ENCODE data around the gene LEF1.

Gene LEF1

GRCh38 chr4:108048157-108048556, 120.6 kb downstream of the LEF1 start:
- ChIA-PET CTCF (no interaction called here), POLR2A (no interaction called here)
- DNase-seq (ENCODE audit: extremely low spot score): no peak
- no peak for TF ChIP-seq LEF1 (IDR thresholded peaks at IDR 0.05; ENCODE audit: borderline replicate concordance)
- TF ChIP-seq SP1 (IDR thresholded peaks at IDR 0.05): no peak
- no peak for TF ChIP-seq FOXM1 (IDR thresholded peaks at IDR 0.05; ENCODE audit: borderline replicate concordance)
- no peak for TF ChIP-seq SUZ12 (IDR thresholded peaks at IDR 0.05)
- TF ChIP-seq NFRKB (IDR thresholded peaks at IDR 0.05): no peak
- no peak for TF ChIP-seq BHLHE40 (IDR thresholded peaks at IDR 0.05; ENCODE audit: borderline replicate concordance)
- TF ChIP-seq ARNT (IDR thresholded peaks at IDR 0.05): no peak
- TF ChIP-seq ELF4 (IDR thresholded peaks at IDR 0.05): no peak
- no peak for TF ChIP-seq FOXA1 (IDR thresholded peaks at IDR 0.05)
- no peak for TF ChIP-seq L3MBTL2 (conservative IDR thresholded peaks at IDR 0.05)
- TF ChIP-seq FOXK2 (IDR thresholded peaks at IDR 0.05): no peak
- no peak for TF ChIP-seq HDGF (IDR thresholded peaks at IDR 0.05; ENCODE audit: borderline replicate concordance)

GRCh38 chr4:108047199-108047598, 121.5 kb downstream of the LEF1 start:
- ChIA-PET POLR2A (no interaction called here), CTCF (no interaction called here)
- TF ChIP-seq LEF1 (IDR thresholded peaks at IDR 0.05; ENCODE audit: borderline replicate concordance) (no peak), ARNT (IDR thresholded peaks at IDR 0.05) (no peak), BHLHE40 (IDR thresholded peaks at IDR 0.05; ENCODE audit: borderline replicate concordance) (no peak), ZNF384 (IDR thresholded peaks at IDR 0.05) (no peak), SUZ12 (IDR thresholded peaks at IDR 0.05) (no peak), TARDBP (IDR thresholded peaks at IDR 0.05) (no peak), SP1 (IDR thresholded peaks at IDR 0.05) (no peak), L3MBTL2 (conservative IDR thresholded peaks at IDR 0.05) (no peak), ELF4 (IDR thresholded peaks at IDR 0.05) (no peak)

GRCh38 chr4:108045687-108046024, 123.1 kb downstream of the LEF1 start:
- no peak for DNase-seq (ENCODE audit: extremely low spot score)
- TF ChIP-seq CTBP1 (IDR thresholded peaks at IDR 0.05; ENCODE audit: borderline replicate concordance) (no peak), LEF1 (IDR thresholded peaks at IDR 0.05; ENCODE audit: borderline replicate concordance) (no peak), ARNT (IDR thresholded peaks at IDR 0.05) (no peak)
- ChIA-PET POLR2A (no interaction called here), CTCF (interaction anchor here (1.1 kb wide), 1 partner anchor 10 kb away, joined by 3 read pairs; no protein-coding TSS in a partner anchor)

More at GRCh38 chr4:108047199-108047598, 121.5 kb downstream of the LEF1 start:
- DNase-seq (ENCODE audit: extremely low spot score): no peak

GRCh38 chr4:108044951-108045686, 123.6 kb downstream of the LEF1 start:
- ChIA-PET CTCF (interaction anchor here (1.1 kb wide), 1 partner anchor 10 kb away, joined by 3 read pairs; no protein-coding TSS in a partner anchor), POLR2A (no interaction called here)
- TF ChIP-seq SP1 (IDR thresholded peaks at IDR 0.05): no peak
- no peak for TF ChIP-seq FOXA1 (IDR thresholded peaks at IDR 0.05)
- no peak for TF ChIP-seq BHLHE40 (IDR thresholded peaks at IDR 0.05; ENCODE audit: borderline replicate concordance)
- TF ChIP-seq NFRKB (IDR thresholded peaks at IDR 0.05): no peak
- no peak for TF ChIP-seq CTBP1 (IDR thresholded peaks at IDR 0.05; ENCODE audit: borderline replicate concordance)
- TF ChIP-seq FOXK2 (IDR thresholded peaks at IDR 0.05): no peak
- TF ChIP-seq ARNT (IDR thresholded peaks at IDR 0.05): no peak
- TF ChIP-seq TARDBP (IDR thresholded peaks at IDR 0.05): no peak
- TF ChIP-seq FOXM1 (IDR thresholded peaks at IDR 0.05; ENCODE audit: borderline replicate concordance): no peak
- TF ChIP-seq ZNF384 (IDR thresholded peaks at IDR 0.05): no peak
- no peak for TF ChIP-seq HDGF (IDR thresholded peaks at IDR 0.05; ENCODE audit: borderline replicate concordance)
- no peak for TF ChIP-seq LEF1 (IDR thresholded peaks at IDR 0.05; ENCODE audit: borderline replicate concordance)
- TF ChIP-seq L3MBTL2 (conservative IDR thresholded peaks at IDR 0.05): no peak
- TF ChIP-seq ELF4 (IDR thresholded peaks at IDR 0.05): no peak
- no peak for TF ChIP-seq PKNOX1 (IDR thresholded peaks at IDR 0.05)
- TF ChIP-seq SUZ12 (IDR thresholded peaks at IDR 0.05): no peak
- no peak for DNase-seq (ENCODE audit: extremely low spot score)

GRCh38 chr4:108043526-108043925, 125.2 kb downstream of the LEF1 start:
- no peak for DNase-seq (ENCODE audit: extremely low spot score)
- ChIA-PET POLR2A (no interaction called here), CTCF (no interaction called here)
- TF ChIP-seq L3MBTL2 (conservative IDR thresholded peaks at IDR 0.05) (no peak), BHLHE40 (IDR thresholded peaks at IDR 0.05; ENCODE audit: borderline replicate concordance) (no peak), LEF1 (IDR thresholded peaks at IDR 0.05; ENCODE audit: borderline replicate concordance) (no peak), PKNOX1 (IDR thresholded peaks at IDR 0.05) (no peak), ARNT (IDR thresholded peaks at IDR 0.05) (no peak), HDGF (IDR thresholded peaks at IDR 0.05; ENCODE audit: borderline replicate concordance) (no peak), FOXK2 (IDR thresholded peaks at IDR 0.05) (no peak), SP1 (IDR thresholded peaks at IDR 0.05) (no peak), TARDBP (IDR thresholded peaks at IDR 0.05) (no peak)

- POLR2A ChIA-PET: no interaction called here
- CTCF ChIA-PET: no interaction called here
- TF ChIP-seq FOXA1 (IDR thresholded peaks at IDR 0.05) (no peak), FOXM1 (IDR thresholded peaks at IDR 0.05; ENCODE audit: borderline replicate concordance) (no peak), HDGF (IDR thresholded peaks at IDR 0.05; ENCODE audit: borderline replicate concordance) (no peak), TARDBP (IDR thresholded peaks at IDR 0.05) (no peak), ELF4 (IDR thresholded peaks at IDR 0.05) (no peak), ARNT (IDR thresholded peaks at IDR 0.05) (no peak), CTBP1 (IDR thresholded peaks at IDR 0.05; ENCODE audit: borderline replicate concordance) (no peak), BHLHE40 (IDR thresholded peaks at IDR 0.05; ENCODE audit: borderline replicate concordance) (no peak), L3MBTL2 (conservative IDR thresholded peaks at IDR 0.05) (no peak), LEF1 (IDR thresholded peaks at IDR 0.05; ENCODE audit: borderline replicate concordance) (no peak), FOXK2 (IDR thresholded peaks at IDR 0.05) (no peak), SUZ12 (IDR thresholded peaks at IDR 0.05) (no peak), PKNOX1 (IDR thresholded peaks at IDR 0.05) (no peak), NFRKB (IDR thresholded peaks at IDR 0.05) (no peak), SP1 (IDR thresholded peaks at IDR 0.05) (no peak), ZNF384 (IDR thresholded peaks at IDR 0.05) (no peak)
- no peak for DNase-seq (ENCODE audit: extremely low spot score)
Observed at GRCh38 chr4:108042927-108043326, 125.8 kb downstream of the LEF1 start.

All from HEK293T (cell line).